ENCODE results near the gene PHF12. TPM values are rescaled to one million over a fixed set of nuclear protein-coding genes. Genes with fewer than 3 reads are reported as not detected.

Gene PHF12
- total and polyA plus RNA-seq, 2 of the 13 experiments (the other 11 are each of a cell fraction or from before 2014, with no cell fraction given): 9.8 to 17.1 TPM

- TF ChIP-seq NR2C2 (CRISPR knock-in tag; IDR thresholded peaks at IDR 0.05; ENCODE audit: borderline replicate concordance) (peak; percentile 99), CBX5 (CRISPR knock-in tag; IDR thresholded peaks at IDR 0.05; ENCODE audit: borderline replicate concordance) (peak; percentile 59; the same call in 1 of the 2 replicates), MIER2 (CRISPR knock-in tag; IDR thresholded peaks at IDR 0.05) (no peak), KLF12 (CRISPR knock-in tag; IDR thresholded peaks at IDR 0.05; ENCODE audit: borderline replicate concordance) (peak; percentile 22; the same call in 1 of the 2 replicates), SOX5 (CRISPR knock-in tag; IDR thresholded peaks at IDR 0.05; ENCODE audit: borderline replicate concordance) (peak; percentile 46; the same call in 1 of the 2 replicates), ZNF510 (CRISPR knock-in tag; IDR thresholded peaks at IDR 0.05; ENCODE audit: low read depth) (0 out of 2 replicates have a peak, but pooled peaks have one; percentile 15), NFE2L2 (IDR thresholded peaks at IDR 0.05; ENCODE audit: low read length) (0 out of 2 replicates have a peak, but pooled peaks have one; percentile 7), RAD21 (CRISPR knock-in tag; IDR thresholded peaks at IDR 0.05) (peak; percentile 44; the same call in 1 of the 2 replicates), SUZ12 (IDR thresholded peaks at IDR 0.05; ENCODE audit: low read depth, low read length) (peak; percentile 98), THYN1 (CRISPR knock-in tag; IDR thresholded peaks at IDR 0.05; ENCODE audit: borderline replicate concordance, low read depth) (no peak), U2AF1 (optimal IDR thresholded peaks at IDR 0.05; ENCODE audit: low read depth, low read length) (no peak), HCFC1 (IDR thresholded peaks at IDR 0.05; ENCODE audit: low read depth, low read length) (peak; percentile 100), ZNF792 (CRISPR knock-in tag; IDR thresholded peaks at IDR 0.05) (0 out of 2 replicates have a peak, but pooled peaks have one; percentile 5), ZSCAN30 (CRISPR knock-in tag; IDR thresholded peaks at IDR 0.05) (no peak; the same call in 1 of the 2 replicates), ZNF766 (CRISPR knock-in tag; IDR thresholded peaks at IDR 0.05; ENCODE audit: borderline replicate concordance) (no peak; the same call in 1 of the 2 replicates), HNRNPUL1 (IDR thresholded peaks at IDR 0.05; ENCODE audit: low read depth, low read length) (no peak), RAD51 (IDR thresholded peaks at IDR 0.05; ENCODE audit: borderline replicate concordance) (no peak), ZNF263 (CRISPR knock-in tag; IDR thresholded peaks at IDR 0.05) (peak; percentile 38), ZBTB4 (CRISPR knock-in tag; IDR thresholded peaks at IDR 0.05; ENCODE audit: borderline replicate concordance) (peak; percentile 86), ZNF775 (CRISPR knock-in tag; IDR thresholded peaks at IDR 0.05; ENCODE audit: borderline replicate concordance) (0 out of 2 replicates have a peak, but pooled peaks have one; percentile 57), SP1 (IDR thresholded peaks at IDR 0.05) (peak; percentile 10; the same call in 1 of the 2 replicates), SP1 (CRISPR knock-in tag; IDR thresholded peaks at IDR 0.05) (peak; percentile 78), HHEX (CRISPR knock-in tag; IDR thresholded peaks at IDR 0.05) (peak; percentile 51; the same call in 1 of the 2 replicates), HDAC6 (IDR thresholded peaks at IDR 0.05; ENCODE audit: low read depth, low read length) (no peak), ATF1 (CRISPR knock-in tag; IDR thresholded peaks at IDR 0.05) (peak; percentile 91), SALL1 (CRISPR knock-in tag; IDR thresholded peaks at IDR 0.05) (peak; percentile 77), ASH2L (IDR thresholded peaks at IDR 0.05; ENCODE audit: insufficient read length, low read depth, low read length) (peak; percentile 68), ZNF790 (CRISPR knock-in tag; IDR thresholded peaks at IDR 0.05; ENCODE audit: borderline replicate concordance) (0 out of 2 replicates have a peak, but pooled peaks have one; percentile 69)
Observed at GRCh38 chr17:28951991-28952975, 965 bp upstream of the PHF12 start (continued).
